Measurements from ENCODE around the gene SYNE2. TPM values are rescaled to one million over a fixed set of nuclear protein-coding genes. Genes with fewer than 3 reads are reported as not detected.

The SYNE2 gene, protein sequence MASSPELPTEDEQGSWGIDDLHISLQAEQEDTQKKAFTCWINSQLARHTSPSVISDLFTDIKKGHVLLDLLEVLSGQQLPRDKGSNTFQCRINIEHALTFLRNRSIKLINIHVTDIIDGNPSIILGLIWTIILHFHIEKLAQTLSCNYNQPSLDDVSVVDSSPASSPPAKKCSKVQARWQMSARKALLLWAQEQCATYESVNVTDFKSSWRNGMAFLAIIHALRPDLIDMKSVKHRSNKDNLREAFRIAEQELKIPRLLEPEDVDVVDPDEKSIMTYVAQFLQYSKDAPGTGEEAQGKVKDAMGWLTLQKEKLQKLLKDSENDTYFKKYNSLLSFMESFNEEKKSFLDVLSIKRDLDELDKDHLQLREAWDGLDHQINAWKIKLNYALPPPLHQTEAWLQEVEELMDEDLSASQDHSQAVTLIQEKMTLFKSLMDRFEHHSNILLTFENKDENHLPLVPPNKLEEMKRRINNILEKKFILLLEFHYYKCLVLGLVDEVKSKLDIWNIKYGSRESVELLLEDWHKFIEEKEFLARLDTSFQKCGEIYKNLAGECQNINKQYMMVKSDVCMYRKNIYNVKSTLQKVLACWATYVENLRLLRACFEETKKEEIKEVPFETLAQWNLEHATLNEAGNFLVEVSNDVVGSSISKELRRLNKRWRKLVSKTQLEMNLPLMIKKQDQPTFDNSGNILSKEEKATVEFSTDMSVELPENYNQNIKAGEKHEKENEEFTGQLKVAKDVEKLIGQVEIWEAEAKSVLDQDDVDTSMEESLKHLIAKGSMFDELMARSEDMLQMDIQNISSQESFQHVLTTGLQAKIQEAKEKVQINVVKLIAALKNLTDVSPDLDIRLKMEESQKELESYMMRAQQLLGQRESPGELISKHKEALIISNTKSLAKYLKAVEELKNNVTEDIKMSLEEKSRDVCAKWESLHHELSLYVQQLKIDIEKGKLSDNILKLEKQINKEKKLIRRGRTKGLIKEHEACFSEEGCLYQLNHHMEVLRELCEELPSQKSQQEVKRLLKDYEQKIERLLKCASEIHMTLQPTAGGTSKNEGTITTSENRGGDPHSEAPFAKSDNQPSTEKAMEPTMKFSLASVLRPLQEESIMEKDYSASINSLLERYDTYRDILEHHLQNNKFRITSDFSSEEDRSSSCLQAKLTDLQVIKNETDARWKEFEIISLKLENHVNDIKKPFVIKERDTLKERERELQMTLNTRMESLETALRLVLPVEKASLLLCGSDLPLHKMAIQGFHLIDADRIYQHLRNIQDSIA (N-terminal part only)
- total RNA-seq: 91.6 TPM

DNA sequence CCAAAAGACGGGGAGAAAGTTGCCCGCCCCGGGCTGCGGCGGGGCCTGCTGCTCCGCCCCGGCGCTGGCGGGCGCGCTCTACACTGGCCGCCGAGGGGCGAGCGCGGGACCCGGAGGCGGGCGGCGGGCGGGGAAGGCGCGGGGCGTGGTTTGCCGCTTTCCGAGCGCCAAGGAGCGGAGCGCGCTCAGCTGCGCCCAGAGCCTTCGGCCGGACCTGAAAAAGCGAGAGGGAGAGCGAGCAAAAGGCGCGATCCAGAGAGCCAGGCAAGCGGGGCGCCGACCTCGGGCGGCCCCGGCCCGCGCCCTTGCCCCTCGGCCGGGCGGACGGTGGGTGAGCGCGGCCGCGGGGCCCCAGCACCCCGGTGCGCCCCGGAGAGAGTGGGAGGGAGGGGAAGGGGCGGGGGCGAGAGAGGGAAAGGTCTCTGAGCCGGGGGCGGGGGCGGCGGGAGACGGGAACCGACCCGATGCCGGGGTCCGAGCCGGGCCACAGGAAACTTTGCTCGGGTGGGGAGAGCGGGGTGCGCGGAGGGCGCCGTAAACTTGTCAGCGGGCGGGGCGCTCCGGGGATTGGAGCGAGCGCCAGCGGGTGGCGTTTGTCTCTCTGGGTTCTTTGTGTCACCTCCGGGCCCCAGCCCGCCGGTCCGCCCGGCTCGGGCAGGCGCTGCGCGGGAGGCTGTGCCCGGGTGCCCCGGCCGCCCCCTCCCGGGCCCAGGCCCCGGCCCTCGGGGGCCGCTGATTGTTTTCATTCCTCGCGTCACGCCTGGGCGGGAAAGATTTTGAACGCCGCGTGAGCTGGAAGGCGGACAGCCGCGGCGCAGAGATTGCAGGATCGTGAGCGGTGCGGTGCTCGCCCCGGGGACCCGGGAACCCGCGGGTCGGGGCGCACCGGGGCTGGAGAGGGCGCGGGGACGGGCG is at the start of gene SYNE2:
TSS of gene SYNE2 (plus strand) at position 188 of the 915 bp plus-strand sequence. CDS start 56,145 bp downstream, outside the sequence.

Small RNA genes within 50 kb of the gene (small RNA-seq; reads per million reads assigned to genes)
- gene MIR548H1 (not detected), gene RF00019 (not detected), gene RPS28P1 (not detected)

Other genes starting within 250 kb of the SYNE2 start
- 34.4 TPM for gene WDR89, start 211.1 kb upstream of the SYNE2 start, total RNA-seq
- gene SGPP1, start 124.9 kb upstream of the SYNE2 start, total RNA-seq: 30.9 TPM